GM12878 (cell line): ENCODE results near the gene ALDH1A1.

ENCODE experiments used
- BHLHE40 ChIP-seq, 2 experiments: fragments of 450-650 bp in 1 of 2; IDR thresholded peaks; 2 replicates each; pipeline ENCODE4 v1.6.1; 2011 to 2017; ENCODE audit warnings: low read depth in 2 of 2, borderline replicate concordance in 1 of 2, improper control_type of control experiment in 1 of 2, low read length in 1 of 2, mild to moderate bottlenecking in 1 of 2
- RFX5 ChIP-seq: IDR thresholded peaks from 2 replicates; pipeline ENCODE4 v1.6.1; 2011; ENCODE audit warnings: low read depth, low read length, improper control_type of control experiment
- USF2 ChIP-seq: IDR thresholded peaks from 2 replicates; pipeline ENCODE4 v1.6.1; 2011; ENCODE audit warnings: low read depth, low read length, improper control_type of control experiment, borderline replicate concordance

- TF ChIP-seq BHLHE40 (IDR thresholded peaks at IDR 0.05; ENCODE audit: borderline replicate concordance in 1 of 2, low read depth in 2 of 2, low read length in 1 of 2) (no peak), RFX5 (no peak), USF2 (no peak)
Measured at GRCh38 chr9:72863456-72864094, 89.3 kb downstream of the ALDH1A1 start.
